H7 (cell line): ENCODE results near the gene ARL14EP. TPM values are rescaled to one million over a fixed set of nuclear protein-coding genes. Genes with fewer than 3 reads are reported as not detected.

Experiments used
- DNase-seq: peaks from one replicate; pipeline ENCODE4 v3.0.0; 2012
- H3K27me3 ChIP-seq: 2 replicates; pipeline ENCODE4 v1.6.0; 2011; ENCODE audit warnings: mild to moderate bottlenecking, low read length; ENCODE audit not compliant: control insufficient read depth, insufficient read depth
- H3K36me3 ChIP-seq: replicated peaks from 2 replicates; pipeline ENCODE4 v1.5.1; 2011; ENCODE audit warnings: low read length; ENCODE audit not compliant: control insufficient read depth, insufficient read depth
- H3K4me3 ChIP-seq: 2 replicates; pipeline ENCODE4 v1.5.1; 2011; ENCODE audit warnings: low read depth, mild to moderate bottlenecking, control low read depth, low read length, moderate library complexity; ENCODE audit not compliant: insufficient read depth
- total RNA-seq: library from RNA; depleted of rRNA; stranded (reverse); fragments of >200 nt; shearing (Covaris generic); gene quantifications from 2 replicates; pipeline ENCODE4 v1.2.3, GENCODE V29; 2014

Gene ARL14EP
- total RNA-seq, 1 experiment from 2014 or later: 18.8 TPM

DNA sequence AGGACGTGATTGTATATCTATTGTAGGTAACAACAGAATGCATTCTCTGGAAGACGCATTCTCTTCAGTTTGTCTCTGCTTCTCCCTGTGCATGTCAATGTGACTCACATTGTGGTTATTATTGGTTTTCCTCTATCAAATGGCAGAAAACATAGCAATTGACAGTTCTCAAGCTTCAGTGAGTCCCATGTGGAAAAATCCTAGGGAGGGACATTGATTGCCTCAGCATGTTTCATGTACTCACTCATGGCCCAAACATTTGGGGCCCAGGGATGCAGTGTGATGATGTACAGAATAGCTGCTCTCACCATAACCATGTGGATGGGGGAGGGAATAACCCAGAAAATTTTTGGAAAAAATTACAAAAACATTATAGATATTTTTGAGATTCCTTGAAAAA is 9.3 kb upstream of the ARL14EP start:
- DNase-seq: no peak
- no peak overlapping the region for H3K4me3 ChIP-seq
- H3K27me3 ChIP-seq: no peaks in the 10 kb centered on the region
- H3K36me3 ChIP-seq: no peaks in the 10 kb centered on the region

GRCh38 chr11:30314625-30315024 is 8.3 kb upstream of the ARL14EP start:
- Histone ChIP-seq H3K36me3 (no peaks in the 10 kb centered on the region), H3K4me3 (no peak overlapping the region), H3K27me3 (no peaks in the 10 kb centered on the region)
- no peak for DNase-seq

- DNase-seq: no peak
- no peak overlapping the region for H3K4me3 ChIP-seq
- H3K27me3 ChIP-seq: no peaks in the 10 kb centered on the region
- H3K36me3 ChIP-seq: no peaks in the 10 kb centered on the region
These were observed 6.7 kb upstream of the ARL14EP start for GRCh38 chr11:30316237-30316636.

GRCh38 chr11:30317030-30317429 is 5.9 kb upstream of the ARL14EP start:
- no peak for DNase-seq

GRCh38 chr11:30321321-30321720 is 1.6 kb upstream of the ARL14EP start:
- Histone ChIP-seq H3K36me3 (no peaks in the 10 kb centered on the region), H3K4me3 (no peak overlapping the region), H3K27me3 (no peaks in the 10 kb centered on the region)
- DNase-seq: no peak

More at GRCh38 chr11:30317030-30317429, 5.9 kb upstream of the ARL14EP start:
- H3K36me3 ChIP-seq: no peaks in the 10 kb centered on the region
- H3K27me3 ChIP-seq: no peaks in the 10 kb centered on the region
- no peak overlapping the region for H3K4me3 ChIP-seq

DNA sequence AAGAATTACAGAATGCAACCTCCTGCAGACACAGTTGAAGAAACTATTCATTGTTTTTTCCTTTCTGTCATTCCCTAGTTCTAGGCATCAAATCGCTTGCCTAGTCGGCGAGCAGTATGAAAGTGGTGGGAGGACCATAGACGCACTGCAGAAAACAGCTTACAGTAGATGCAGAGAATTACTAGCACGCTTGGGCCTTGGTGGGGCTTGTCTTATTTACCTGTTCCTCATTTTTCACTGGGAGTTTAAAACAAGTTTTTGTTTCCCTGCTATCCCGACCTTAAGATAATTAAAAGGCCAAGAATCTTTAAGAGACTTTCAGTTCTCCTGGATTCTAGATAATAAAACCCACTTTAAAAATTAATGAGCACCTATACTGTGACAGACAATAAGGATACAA is 713 bp upstream of the ARL14EP start:
- no peaks in the 10 kb centered on the region for H3K27me3 ChIP-seq
- no peak for DNase-seq
- H3K4me3 ChIP-seq: no peak overlapping the region
- peaks cover 2% of the 10 kb centered on the region for H3K36me3 ChIP-seq

DNA sequence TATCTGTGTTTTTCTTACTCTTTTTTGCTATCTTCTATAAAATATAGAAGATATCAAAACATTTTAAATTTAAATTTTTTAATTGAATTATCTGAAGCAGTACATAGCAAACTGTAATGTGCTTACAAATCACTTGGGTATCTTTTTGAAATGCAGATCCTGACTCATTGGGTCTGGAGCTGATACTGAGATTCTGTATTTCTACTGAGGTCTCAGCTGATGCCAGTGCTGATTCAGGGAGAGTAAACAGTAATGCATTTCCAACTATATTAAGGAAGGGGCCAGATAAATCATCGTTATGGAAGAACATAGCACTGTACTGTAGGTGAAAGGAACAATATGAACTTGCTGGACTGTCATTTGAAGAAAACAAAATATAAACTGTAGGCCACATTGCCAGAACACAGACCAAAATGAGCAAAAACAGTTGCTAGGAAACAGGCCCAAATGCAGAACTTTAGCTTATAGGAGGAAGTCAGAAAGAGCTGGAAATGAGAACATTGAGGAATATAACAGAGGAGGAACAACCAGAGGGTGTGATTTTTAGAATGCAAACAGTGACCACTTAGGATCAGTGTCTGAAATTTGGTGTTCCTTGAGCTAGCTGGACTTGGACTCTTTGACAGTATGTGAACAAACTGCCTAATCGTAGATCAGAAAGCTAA is 3.3 kb downstream of the ARL14EP start:
- Histone ChIP-seq H3K36me3 (peaks cover 2% of the 10 kb centered on the region), H3K4me3 (no peak overlapping the region), H3K27me3 (no peaks in the 10 kb centered on the region)
- DNase-seq: no peak

GRCh38 chr11:30326906-30327305 is 4.0 kb downstream of the ARL14EP start:
- Histone ChIP-seq H3K27me3 (no peaks in the 10 kb centered on the region), H3K36me3 (peaks cover 2% of the 10 kb centered on the region), H3K4me3 (no peak overlapping the region)
- DNase-seq: no peak

DNA sequence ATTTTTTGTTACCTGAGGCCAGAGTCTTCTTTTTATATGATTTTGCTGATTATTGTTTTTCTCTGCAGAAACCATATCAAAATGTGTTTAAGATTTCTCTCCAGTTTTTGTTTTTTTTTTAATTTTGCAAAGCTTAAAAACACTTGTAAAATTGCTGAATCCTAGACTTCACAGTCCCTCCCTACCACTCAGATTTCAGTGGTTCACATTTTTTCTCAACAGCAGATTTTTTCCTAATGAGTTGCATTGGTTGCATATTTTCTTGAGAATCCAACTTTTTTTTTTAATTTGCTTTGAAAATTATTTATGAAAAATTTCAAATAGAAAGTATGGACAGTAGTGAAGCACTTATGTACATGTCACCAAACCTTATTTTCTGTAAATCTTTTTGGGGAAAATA is 5.8 kb downstream of the ARL14EP start:
- peaks cover 3% of the 10 kb centered on the region for H3K36me3 ChIP-seq
- no peaks in the 10 kb centered on the region for H3K27me3 ChIP-seq
- no peak overlapping the region for H3K4me3 ChIP-seq
- DNase-seq: no peak

DNA sequence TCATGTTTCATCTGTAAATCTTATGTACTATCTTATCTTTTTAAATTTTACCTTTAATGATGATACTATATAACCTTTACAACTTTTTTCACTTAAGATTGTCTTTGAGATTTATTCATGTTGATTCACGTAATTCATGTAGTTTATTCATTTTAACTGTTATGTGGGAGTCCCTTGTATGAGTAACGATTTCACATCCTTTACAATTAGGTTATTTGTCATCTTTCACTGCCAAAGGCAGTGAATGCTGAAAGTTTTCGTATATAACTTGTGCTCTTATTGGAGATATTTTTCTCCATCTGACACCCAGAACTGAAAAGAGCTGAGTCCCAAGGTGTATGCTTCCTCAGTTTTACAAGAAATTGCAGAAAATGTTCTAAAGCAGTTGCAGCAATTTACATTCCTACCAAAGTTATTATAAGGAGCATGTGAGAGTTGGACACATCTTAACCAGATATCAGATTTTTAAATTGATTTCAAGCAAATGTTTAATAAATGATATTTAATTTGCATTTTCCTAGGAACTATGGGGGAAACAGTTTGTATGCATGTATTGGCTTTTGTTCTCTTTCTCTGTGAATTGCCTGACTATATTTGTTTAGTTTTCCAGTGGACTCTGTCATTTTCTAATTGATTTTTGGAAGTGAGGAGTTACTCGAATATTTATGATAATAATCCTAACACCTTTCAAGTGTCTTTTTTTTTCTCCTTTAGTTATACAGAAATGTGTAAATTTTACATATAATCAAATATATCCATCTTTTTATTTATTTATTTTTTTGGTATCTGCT is 6.4 kb downstream of the ARL14EP start:
- Histone ChIP-seq H3K4me3 (no peak overlapping the region), H3K36me3 (peaks cover 7% of the 10 kb centered on the region), H3K27me3 (no peaks in the 10 kb centered on the region)
- DNase-seq: no peak

DNA sequence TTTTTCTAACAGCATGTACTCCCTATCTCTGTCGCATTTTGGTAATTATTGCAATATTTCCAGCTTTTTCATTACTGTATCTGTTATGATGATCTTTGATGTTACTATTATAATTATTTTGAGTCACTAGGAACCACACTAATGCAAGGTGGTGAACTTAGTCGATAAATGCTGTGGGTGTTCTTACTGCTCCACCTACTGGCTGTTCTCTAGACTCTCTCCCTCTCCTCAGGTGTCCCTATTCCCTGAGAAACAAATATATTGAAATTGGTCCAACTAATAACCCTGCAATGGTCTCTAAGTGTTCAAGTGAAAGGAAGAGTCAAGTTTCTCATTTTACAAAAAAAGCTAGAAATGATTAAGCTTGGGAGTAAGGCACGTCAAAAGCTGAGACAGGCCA is 10.5 kb downstream of the ARL14EP start:
- Histone ChIP-seq H3K36me3 (peaks cover 6% of the 10 kb centered on the region), H3K4me3 (no peak overlapping the region), H3K27me3 (no peaks in the 10 kb centered on the region)
- peak; percentile 16 for DNase-seq

GRCh38 chr11:30342736-30343166 is 19.8 kb downstream of the ARL14EP start:
- Histone ChIP-seq H3K36me3 (no peaks in the 10 kb centered on the region), H3K27me3 (no peaks in the 10 kb centered on the region), H3K4me3 (no peak overlapping the region)
- no peak for DNase-seq

DNA sequence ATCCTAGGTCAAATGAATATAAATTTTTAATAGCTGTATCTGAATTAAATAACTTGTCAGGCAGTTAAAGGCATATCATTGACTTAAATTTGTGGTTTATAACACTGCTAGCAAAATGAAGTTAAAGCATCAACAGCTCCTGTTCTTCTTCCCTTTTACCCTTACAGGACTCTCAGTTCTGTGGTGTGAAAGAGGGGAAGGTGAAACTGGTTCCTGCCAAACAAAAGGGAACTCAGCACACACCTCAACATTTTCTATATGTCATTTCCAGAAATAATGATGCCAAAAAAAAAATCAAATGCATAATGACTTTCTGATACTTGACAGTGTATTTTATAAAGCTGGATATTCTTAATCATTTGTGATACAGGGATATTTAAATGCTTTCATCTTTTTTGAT is 21.2 kb downstream of the ARL14EP start:
- Histone ChIP-seq H3K27me3 (no peaks in the 10 kb centered on the region), H3K36me3 (no peaks in the 10 kb centered on the region), H3K4me3 (no peak overlapping the region)
- no peak for DNase-seq

GRCh38 chr11:30345644-30346043 is 22.7 kb downstream of the ARL14EP start:
- no peak for DNase-seq
- Histone ChIP-seq H3K36me3 (no peaks in the 10 kb centered on the region), H3K27me3 (no peaks in the 10 kb centered on the region), H3K4me3 (no peak overlapping the region)

- H3K27me3 ChIP-seq: no peaks in the 10 kb centered on the region
- no peaks in the 10 kb centered on the region for H3K36me3 ChIP-seq
These were observed 23.3 kb downstream of the ARL14EP start for GRCh38 chr11:30346068-30346688.

More at GRCh38 chr11:30346068-30346688, 23.3 kb downstream of the ARL14EP start:
- H3K4me3 ChIP-seq: no peak overlapping the region
- DNase-seq: peak; percentile 24
